ENCODE results near the gene OPN4. TPM values are rescaled to one million over a fixed set of nuclear protein-coding genes. Genes with fewer than 3 reads are reported as not detected.

The OPN4 gene
- total and polyA plus RNA-seq, 2 donors: 0.13 TPM; not detected in 1

GRCh38 chr10:86670876-86671275 is 16.5 kb downstream of the OPN4 start:
- Histone ChIP-seq H3K36me3 (ENCODE audit: insufficient read depth) (no peaks in the 10 kb centered on the region), H3K27ac (ENCODE audit: low read depth) (no peak overlapping the region), H3K4me1 (ENCODE audit: insufficient read depth) (no peaks in the 10 kb centered on the region), H3K4me3 (ENCODE audit: low read depth, low read length) (no peak overlapping the region)
- 84% methylated on average over 8 of the region's 8 CpGs for WGBS
- DNase-seq (ENCODE audit: extremely low spot score): no peak

- no peak for DNase-seq (ENCODE audit: extremely low spot score)
- WGBS: 88% methylated on average over 3 of the region's 3 CpGs
- Histone ChIP-seq H3K27ac (ENCODE audit: low read depth) (no peak overlapping the region), H3K36me3 (ENCODE audit: insufficient read depth) (no peaks in the 10 kb centered on the region), H3K4me1 (ENCODE audit: insufficient read depth) (no peaks in the 10 kb centered on the region), H3K4me3 (ENCODE audit: low read depth, low read length) (no peak overlapping the region)
Observed at GRCh38 chr10:86671419-86671818, 17.1 kb downstream of the OPN4 start.

DNA sequence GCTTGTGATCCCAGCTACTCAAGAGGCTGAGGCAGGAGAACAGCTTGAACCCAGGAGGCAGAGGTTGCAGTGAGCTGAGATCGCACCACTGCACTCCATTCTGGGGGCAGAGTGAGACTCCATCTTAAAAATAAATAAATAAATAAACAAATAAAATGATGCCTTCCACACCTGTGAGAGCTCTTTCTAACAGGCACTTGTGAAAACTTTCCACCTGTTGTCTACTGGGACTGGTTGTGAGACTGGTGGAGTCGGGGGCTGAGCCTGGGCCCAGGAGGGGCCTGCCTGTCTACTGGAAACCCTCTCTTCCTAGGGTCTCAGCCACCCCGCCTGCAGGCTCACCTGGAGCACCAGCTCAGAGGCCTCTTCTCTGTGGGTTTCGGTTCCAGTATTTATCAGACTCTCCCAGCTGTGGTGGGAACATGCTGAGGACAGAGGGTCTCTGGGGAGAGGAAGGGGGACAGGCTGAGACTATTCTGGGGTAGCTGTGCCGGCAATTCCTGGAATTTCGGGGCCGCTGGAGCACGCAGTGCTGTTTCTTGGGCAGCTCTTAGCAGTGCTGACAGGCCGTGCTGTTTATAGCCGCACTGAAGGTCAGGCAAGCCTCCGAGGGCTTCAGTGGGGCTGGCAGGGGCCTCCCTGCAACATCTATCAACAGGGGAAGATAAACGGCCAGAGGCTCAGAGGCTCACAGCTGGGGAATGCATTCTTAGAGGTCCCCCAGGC is 17.8 kb downstream of the OPN4 start:
- Histone ChIP-seq H3K27ac (ENCODE audit: low read depth) (no peak overlapping the region), H3K4me1 (ENCODE audit: insufficient read depth) (no peaks in the 10 kb centered on the region), H3K36me3 (ENCODE audit: insufficient read depth) (no peaks in the 10 kb centered on the region), H3K4me3 (ENCODE audit: low read depth, low read length) (no peak overlapping the region)
- DNase-seq (ENCODE audit: extremely low spot score): no peak
- 47% methylated on average over 12 of the region's 12 CpGs for WGBS

- Histone ChIP-seq H3K27ac (ENCODE audit: low read depth) (no peak overlapping the region), H3K4me1 (ENCODE audit: insufficient read depth) (no peaks in the 10 kb centered on the region), H3K36me3 (ENCODE audit: insufficient read depth) (no peaks in the 10 kb centered on the region), H3K4me3 (ENCODE audit: low read depth, low read length) (no peak overlapping the region)
- WGBS: 88% methylated on average over 6 of the region's 6 CpGs
- DNase-seq (ENCODE audit: extremely low spot score): no peak
Observed at GRCh38 chr10:86673216-86673826, 19.0 kb downstream of the OPN4 start.

- Histone ChIP-seq H3K36me3 (ENCODE audit: insufficient read depth) (no peaks in the 10 kb centered on the region), H3K4me1 (ENCODE audit: insufficient read depth) (no peaks in the 10 kb centered on the region), H3K4me3 (ENCODE audit: low read depth, low read length) (no peak overlapping the region), H3K27ac (ENCODE audit: low read depth) (no peak overlapping the region)
- no peak for DNase-seq (ENCODE audit: extremely low spot score)
- 68% methylated on average over 11 of the region's 11 CpGs for WGBS
Observed at GRCh38 chr10:86673827-86674581, 19.7 kb downstream of the OPN4 start.

- Histone ChIP-seq H3K27ac (ENCODE audit: low read depth) (no peak overlapping the region), H3K4me1 (ENCODE audit: insufficient read depth) (no peaks in the 10 kb centered on the region), H3K36me3 (ENCODE audit: insufficient read depth) (no peaks in the 10 kb centered on the region), H3K4me3 (ENCODE audit: low read depth, low read length) (no peak overlapping the region)
- no peak for DNase-seq (ENCODE audit: extremely low spot score)
- 96% methylated on average over 3 of the region's 3 CpGs for WGBS
Observed at GRCh38 chr10:86674912-86675311, 20.6 kb downstream of the OPN4 start.

DNA sequence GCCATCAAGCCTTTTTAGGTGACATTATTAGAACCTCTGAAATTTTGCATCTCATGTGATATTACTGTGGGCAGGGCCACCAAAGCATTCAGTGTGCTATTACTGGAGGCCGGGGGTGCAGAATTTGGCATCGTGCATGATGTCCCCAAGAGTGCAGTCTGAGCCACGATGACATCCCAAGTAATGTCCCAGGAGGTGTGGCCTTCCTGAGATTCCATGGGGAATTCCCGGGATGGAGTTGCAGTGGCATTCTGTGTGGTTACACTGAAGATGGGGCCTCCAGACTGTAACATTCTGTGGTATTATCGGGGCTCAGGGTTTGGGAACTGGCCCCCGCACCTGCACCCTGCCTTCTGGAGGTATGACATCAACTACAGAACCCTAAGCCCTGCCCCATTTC is 23.0 kb downstream of the OPN4 start:
- H3K27ac ChIP-seq (ENCODE audit: low read depth): no peak overlapping the region
- H3K36me3 ChIP-seq (ENCODE audit: insufficient read depth): no peaks in the 10 kb centered on the region

DNA sequence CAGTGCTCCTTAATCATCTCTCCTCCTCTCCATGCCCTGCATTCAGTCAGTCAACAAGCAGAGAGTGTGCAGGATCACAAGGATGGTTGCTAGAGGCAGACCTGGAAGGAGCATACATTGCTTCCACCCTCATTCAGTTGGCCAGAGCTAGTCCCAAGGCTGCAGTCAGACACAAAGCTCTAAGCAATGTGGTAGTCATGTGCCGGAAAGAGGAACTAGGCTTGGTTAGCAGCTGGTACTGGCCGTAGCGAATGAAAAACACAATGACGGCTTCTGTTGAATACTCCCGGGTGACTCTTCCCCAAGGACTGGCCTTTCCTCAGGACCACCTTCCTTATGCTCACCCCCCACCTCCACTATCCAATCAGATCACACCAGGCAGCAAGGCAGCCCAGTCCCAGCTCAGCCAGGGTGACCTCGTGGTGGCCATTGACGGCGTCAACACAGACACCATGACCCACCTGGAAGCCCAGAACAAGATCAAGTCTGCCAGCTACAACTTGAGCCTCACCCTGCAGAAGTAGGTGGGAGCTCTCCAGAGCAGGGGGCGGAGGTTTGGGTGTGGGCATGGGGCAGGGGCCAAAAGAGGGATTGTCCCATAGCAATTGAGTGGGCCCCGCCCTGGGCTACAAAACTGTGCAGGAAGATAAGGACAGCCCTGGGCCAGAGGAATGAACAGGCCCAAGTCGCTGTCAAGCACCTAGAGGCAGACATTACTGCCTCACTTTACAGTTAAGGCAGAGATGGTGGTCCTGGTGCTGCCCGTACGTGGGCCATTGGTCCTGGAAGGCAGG is 24.8 kb downstream of the OPN4 start:
- H3K27ac ChIP-seq (ENCODE audit: low read depth): no peak overlapping the region
- no peak overlapping the region for H3K4me3 ChIP-seq (ENCODE audit: low read depth, low read length)
- no peak for DNase-seq (ENCODE audit: extremely low spot score)
- H3K4me1 ChIP-seq (ENCODE audit: insufficient read depth): no peaks in the 10 kb centered on the region
- 90% methylated on average over 13 of the region's 13 CpGs for WGBS
- no peaks in the 10 kb centered on the region for H3K36me3 ChIP-seq (ENCODE audit: insufficient read depth)

More for the DNA sequence above, 23.0 kb downstream of the OPN4 start:
- Histone ChIP-seq H3K4me1 (ENCODE audit: insufficient read depth) (no peaks in the 10 kb centered on the region), H3K4me3 (ENCODE audit: low read depth, low read length) (no peak overlapping the region)
- no peak for DNase-seq (ENCODE audit: extremely low spot score)
- WGBS: 85% methylated on average over 6 of the region's 6 CpGs

DNA sequence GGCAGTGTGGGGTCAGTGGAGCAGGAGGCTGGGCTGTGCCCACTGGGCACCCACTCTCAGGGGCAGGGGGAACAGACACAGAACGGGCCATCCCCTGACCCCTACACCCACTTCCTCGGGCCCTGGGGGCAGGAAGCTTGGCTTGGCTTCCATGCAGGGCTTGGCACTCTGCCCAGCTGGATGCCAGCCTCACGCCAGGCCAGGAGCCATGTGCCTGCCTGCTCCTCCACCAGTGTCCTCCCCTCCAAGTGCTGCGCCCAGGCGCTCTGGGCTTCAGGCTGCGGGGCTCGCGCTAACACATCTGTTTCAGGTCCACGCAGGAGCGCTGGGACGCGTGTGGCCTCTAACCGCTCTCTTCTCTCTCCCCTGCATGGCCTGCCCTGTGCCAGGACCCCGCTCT is 26.7 kb downstream of the OPN4 start:
- no peaks in the 10 kb centered on the region for H3K36me3 ChIP-seq (ENCODE audit: insufficient read depth)
- no peak overlapping the region for H3K4me3 ChIP-seq (ENCODE audit: low read depth, low read length)
- WGBS: 74% methylated on average over 14 of the region's 14 CpGs
- no peak for DNase-seq (ENCODE audit: extremely low spot score)
- no peak overlapping the region for H3K27ac ChIP-seq (ENCODE audit: low read depth)
- H3K4me1 ChIP-seq (ENCODE audit: insufficient read depth): no peaks in the 10 kb centered on the region

GRCh38 chr10:86681722-86682386 is 27.5 kb downstream of the OPN4 start:
- WGBS: 88% methylated on average over 22 of the region's 22 CpGs
- Histone ChIP-seq H3K27ac (ENCODE audit: low read depth) (no peak overlapping the region), H3K4me3 (ENCODE audit: low read depth, low read length) (no peak overlapping the region), H3K36me3 (ENCODE audit: insufficient read depth) (no peaks in the 10 kb centered on the region), H3K4me1 (ENCODE audit: insufficient read depth) (no peaks in the 10 kb centered on the region)
- DNase-seq (ENCODE audit: extremely low spot score): no peak

DNA sequence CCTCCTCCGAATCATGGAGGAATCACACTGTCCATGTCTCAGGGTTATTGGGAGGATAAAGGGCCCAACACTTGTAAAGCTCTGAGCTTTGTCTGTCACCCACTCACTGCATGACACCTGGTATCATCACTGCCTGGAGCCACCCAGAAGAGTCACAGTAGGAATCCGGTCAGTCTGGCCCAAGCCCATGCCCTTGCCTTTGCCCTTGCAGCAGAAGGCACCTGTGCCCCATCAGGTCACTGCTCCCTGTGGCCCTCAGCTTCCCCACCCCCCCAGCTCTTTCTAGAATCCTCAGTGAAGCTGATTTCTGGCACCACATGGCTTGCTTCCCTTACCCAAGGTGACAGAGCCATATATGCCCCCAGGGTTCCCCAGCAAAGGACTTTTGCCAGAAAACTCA is 28.3 kb downstream of the OPN4 start:
- Histone ChIP-seq H3K4me1 (ENCODE audit: insufficient read depth) (no peaks in the 10 kb centered on the region), H3K36me3 (ENCODE audit: insufficient read depth) (no peaks in the 10 kb centered on the region), H3K27ac (ENCODE audit: low read depth) (no peak overlapping the region), H3K4me3 (ENCODE audit: low read depth, low read length) (no peak overlapping the region)
- 86% methylated on average over 2 of the region's 2 CpGs for WGBS
- DNase-seq (ENCODE audit: extremely low spot score): no peak

GRCh38 chr10:86684331-86685097 is 30.2 kb downstream of the OPN4 start:
- Histone ChIP-seq H3K36me3 (ENCODE audit: insufficient read depth) (no peaks in the 10 kb centered on the region), H3K4me1 (ENCODE audit: insufficient read depth) (no peaks in the 10 kb centered on the region), H3K4me3 (ENCODE audit: low read depth, low read length) (no peak overlapping the region), H3K27ac (ENCODE audit: low read depth) (no peak overlapping the region)
- WGBS: 38% methylated on average over 9 of the region's 9 CpGs
- DNase-seq (ENCODE audit: extremely low spot score): no peak

Measured in urinary bladder (tissue), 4 donors.